HG03354 (cell line): ENCODE results near the gene ZNF672.
A peak's percentile ranks its signal among the peaks of the same experiment; 100 is the strongest.
"Not testable (repeated sequence)": the region's sequence is repeated elsewhere in the genome, so short reads cannot be mapped to it uniquely, and the experiment has no call there.

Experiments used
- ATAC-seq: cut with Tn5 transposase; IDR thresholded peaks from one replicate; pipeline ENCODE4 v1.9.1; 2021; ENCODE audit warnings: mild to moderate bottlenecking; ENCODE audit not compliant: unreplicated experiment, poor library complexity, severe bottlenecking

The ZNF672 gene

GRCh38 chr1:248837781-248838356 lies at the start of gene ZNF672:
TSS of gene ZNF672 (plus strand) at chr1:248838224. CDS start at chr1:248847275, 9,051 bp downstream.
- ATAC-seq: peak; percentile 83

GRCh38 chr1:248788327-248788726 lies 49.7 kb upstream of the ZNF672 start:
- ATAC-seq: no peak

- ATAC-seq: not testable (repeated sequence)
Measured at GRCh38 chr1:248789337-248789736, 48.7 kb upstream of the ZNF672 start.

- no peak for ATAC-seq
Measured at GRCh38 chr1:248790456-248790855, 47.6 kb upstream of the ZNF672 start.

- ATAC-seq: no peak
Measured at GRCh38 chr1:248791010-248791409, 47.0 kb upstream of the ZNF672 start.

- peak; percentile 46 for ATAC-seq
Measured at GRCh38 chr1:248792342-248792741, 45.7 kb upstream of the ZNF672 start.

- ATAC-seq: peak; percentile 88
Measured at GRCh38 chr1:248793592-248793991, 44.4 kb upstream of the ZNF672 start.

GRCh38 chr1:248794663-248795062 lies 43.4 kb upstream of the ZNF672 start:
- ATAC-seq: not testable (repeated sequence)

- no peak for ATAC-seq
Measured at GRCh38 chr1:248798791-248799190, 39.2 kb upstream of the ZNF672 start.

GRCh38 chr1:248800459-248800858 lies 37.6 kb upstream of the ZNF672 start:
- ATAC-seq: no peak

GRCh38 chr1:248802454-248802853 lies 35.6 kb upstream of the ZNF672 start:
- no peak for ATAC-seq

GRCh38 chr1:248803501-248803900 lies 34.5 kb upstream of the ZNF672 start:
- not testable (repeated sequence) for ATAC-seq

- ATAC-seq: peak; percentile 87
Measured at GRCh38 chr1:248804771-248805681, 33.0 kb upstream of the ZNF672 start.

- ATAC-seq: no peak
Measured at GRCh38 chr1:248805876-248806275, 32.1 kb upstream of the ZNF672 start.

GRCh38 chr1:248807067-248807737 lies 30.8 kb upstream of the ZNF672 start:
- ATAC-seq: peak; percentile 52

GRCh38 chr1:248808876-248809275 lies 29.1 kb upstream of the ZNF672 start:
- no peak for ATAC-seq

- ATAC-seq: no peak
Measured at GRCh38 chr1:248810000-248810726, 27.9 kb upstream of the ZNF672 start.

- no peak for ATAC-seq
Measured at GRCh38 chr1:248810727-248811513, 27.1 kb upstream of the ZNF672 start.
